Activated B cell treated with CpG ODN at 0.5 μM for 24 hours (primary cell): ENCODE measurements around the gene CFH. TPM values are rescaled to one million over a fixed set of nuclear protein-coding genes. Genes with fewer than 3 reads are reported as not detected.

ENCODE experiments used
- ATAC-seq: fragments of 200-7000 bp; cut with Tn5 transposase; one replicate; pipeline ENCODE4 v1.10.0; 2021; ENCODE audit warnings: low read depth, mild to moderate bottlenecking, moderate library complexity
- CTCF ChIA-PET: fragments of 350-600 bp; sonication (Branson Sonifier 250); formaldehyde crosslinking; loops from one replicate; lab custom pipeline; 2021; ENCODE audit warnings: antibody characterized with exemption; lab: Charles Lee
- POLR2A ChIA-PET: fragments of 350-600 bp; sonication (Branson Sonifier 250); formaldehyde crosslinking; loops from one replicate; lab custom pipeline; 2021; ENCODE audit warnings: antibody characterized with exemption; lab: Charles Lee
- DNase-seq: peaks from one replicate; pipeline ENCODE4 v3.0.0; 2022
- H3K27ac Mint-ChIP-seq: one replicate; pipeline ENCODE4 v1.8.0; 2020; ENCODE audit warnings: mixed read lengths
- H3K27me3 Mint-ChIP-seq: one replicate; pipeline ENCODE4 v1.8.0; 2021; ENCODE audit warnings: mixed read lengths
- H3K36me3 Mint-ChIP-seq: one replicate; pipeline ENCODE4 v1.8.0; 2021; ENCODE audit warnings: low read depth, mixed read lengths
- H3K4me1 Mint-ChIP-seq: one replicate; pipeline ENCODE4 v1.8.0; 2021; ENCODE audit warnings: mixed read lengths
- H3K4me3 Mint-ChIP-seq: one replicate; pipeline ENCODE4 v1.8.0; 2020; ENCODE audit warnings: mild to moderate bottlenecking, mixed read lengths
- H3K9me3 Mint-ChIP-seq: one replicate; pipeline ENCODE4 v1.8.0; 2020; ENCODE audit warnings: mixed read lengths
- intact Hi-C: fragments of 100-400 bp; cut with micrococcal nuclease; formaldehyde crosslinking; loops from one replicate; pipeline ENCODE4 v1.15.1; 2024
- total RNA-seq: library from RNA; stranded (reverse); gene quantifications from 2 replicates; pipeline ENCODE4 v1.2.3, GENCODE V29; 2022
- TF ChIP-seq, protein P1 (sequence below): fragments of 200-600 bp; IDR thresholded peaks from one replicate; pipeline ENCODE4 v1.8.0; 2022; ENCODE audit warnings: antibody characterized with exemption, mild to moderate bottlenecking

The CFH gene
- total RNA-seq, 1 donor from 2014 or later, result not detected

DNA sequence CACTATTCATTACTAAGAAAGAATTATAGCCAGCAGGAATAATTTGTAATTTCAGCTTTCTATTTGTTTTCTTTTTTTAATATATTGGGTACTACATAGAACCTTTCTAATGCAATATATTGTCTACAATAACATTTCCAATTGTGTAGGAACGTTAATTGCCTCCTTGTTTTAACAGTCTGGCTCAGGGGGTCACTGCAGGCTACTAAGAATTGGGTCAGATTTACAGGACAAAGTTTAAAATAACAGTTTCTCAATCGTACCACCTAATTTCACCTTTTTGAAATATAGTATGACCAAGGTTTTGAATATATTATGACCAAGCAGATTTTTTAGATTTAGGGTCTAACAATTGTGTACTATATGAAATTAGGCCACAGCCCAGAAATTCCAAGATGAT lies 2.4 kb downstream of the CFH start:
- no peaks in the 10 kb centered on the region for H3K4me1 Mint-ChIP-seq
- TF ChIP-seq, protein P1, sequence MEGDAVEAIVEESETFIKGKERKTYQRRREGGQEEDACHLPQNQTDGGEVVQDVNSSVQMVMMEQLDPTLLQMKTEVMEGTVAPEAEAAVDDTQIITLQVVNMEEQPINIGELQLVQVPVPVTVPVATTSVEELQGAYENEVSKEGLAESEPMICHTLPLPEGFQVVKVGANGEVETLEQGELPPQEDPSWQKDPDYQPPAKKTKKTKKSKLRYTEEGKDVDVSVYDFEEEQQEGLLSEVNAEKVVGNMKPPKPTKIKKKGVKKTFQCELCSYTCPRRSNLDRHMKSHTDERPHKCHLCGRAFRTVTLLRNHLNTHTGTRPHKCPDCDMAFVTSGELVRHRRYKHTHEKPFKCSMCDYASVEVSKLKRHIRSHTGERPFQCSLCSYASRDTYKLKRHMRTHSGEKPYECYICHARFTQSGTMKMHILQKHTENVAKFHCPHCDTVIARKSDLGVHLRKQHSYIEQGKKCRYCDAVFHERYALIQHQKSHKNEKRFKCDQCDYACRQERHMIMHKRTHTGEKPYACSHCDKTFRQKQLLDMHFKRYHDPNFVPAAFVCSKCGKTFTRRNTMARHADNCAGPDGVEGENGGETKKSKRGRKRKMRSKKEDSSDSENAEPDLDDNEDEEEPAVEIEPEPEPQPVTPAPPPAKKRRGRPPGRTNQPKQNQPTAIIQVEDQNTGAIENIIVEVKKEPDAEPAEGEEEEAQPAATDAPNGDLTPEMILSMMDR, result no peak
- no peaks in the 10 kb centered on the region for H3K9me3 Mint-ChIP-seq
- POLR2A ChIA-PET, result no interaction called here
- H3K27me3 Mint-ChIP-seq, result no peaks in the 10 kb centered on the region
- no peak overlapping the region for H3K27ac Mint-ChIP-seq
- H3K36me3 Mint-ChIP-seq, result no peaks in the 10 kb centered on the region
- intact Hi-C loops, result no loop called here
- DNase-seq, result no peak
- no peak for ATAC-seq
- H3K4me3 Mint-ChIP-seq, result no peak overlapping the region
- CTCF ChIA-PET, result no interaction called here

DNA sequence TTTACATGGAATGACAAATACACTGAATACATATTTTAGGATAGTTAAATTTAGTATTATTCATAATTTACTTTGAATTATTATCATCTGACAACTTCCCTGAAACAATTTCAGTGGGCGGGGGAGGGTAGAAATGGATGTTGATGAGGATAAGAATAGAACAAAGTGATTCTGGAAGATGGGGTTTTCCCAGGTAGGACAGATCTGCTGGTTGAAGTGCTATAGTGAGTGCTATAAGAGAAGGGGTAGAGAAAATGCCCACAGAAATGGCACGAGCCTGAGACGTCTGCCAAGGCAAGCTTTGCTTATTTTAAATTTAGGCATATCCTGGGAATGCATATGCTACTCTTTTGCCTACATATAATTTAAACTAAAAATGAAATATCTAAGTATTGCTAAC lies 3.2 kb downstream of the CFH start:
- TF ChIP-seq, protein P1, result no peak
- DNase-seq (no peak), ATAC-seq (no peak)
- no peak overlapping the region for H3K4me3 Mint-ChIP-seq
- CTCF ChIA-PET, result no interaction called here
- no peak overlapping the region for H3K27ac Mint-ChIP-seq
- no peaks in the 10 kb centered on the region for H3K4me1 Mint-ChIP-seq
- POLR2A ChIA-PET, result no interaction called here
- no peaks in the 10 kb centered on the region for H3K27me3 Mint-ChIP-seq
- H3K36me3 Mint-ChIP-seq, result no peaks in the 10 kb centered on the region
- intact Hi-C loops, result no loop called here
- H3K9me3 Mint-ChIP-seq, result no peaks in the 10 kb centered on the region

DNA sequence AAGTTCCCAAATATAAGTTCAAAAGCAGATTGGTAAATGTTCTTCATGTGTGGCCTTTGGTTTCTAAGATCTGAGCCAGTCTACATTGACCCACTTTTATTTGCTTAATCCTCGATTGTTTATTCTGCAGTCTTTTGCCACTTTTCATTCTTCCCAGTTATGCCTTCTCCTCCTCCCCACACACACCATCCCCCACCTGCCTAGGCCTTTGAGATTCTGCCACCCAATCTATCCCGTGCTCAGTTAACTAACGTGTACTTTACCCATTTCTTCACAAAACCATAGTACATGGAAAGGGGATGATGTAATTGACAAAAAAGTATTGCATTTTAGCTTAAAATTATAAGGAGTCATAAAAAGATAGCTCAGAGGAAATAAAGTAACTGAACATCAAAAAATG lies 3.7 kb downstream of the CFH start:
- Mint-ChIP-seq H3K9me3 (no peaks in the 10 kb centered on the region), H3K4me1 (no peaks in the 10 kb centered on the region), H3K27me3 (no peaks in the 10 kb centered on the region), H3K36me3 (no peaks in the 10 kb centered on the region), H3K4me3 (no peak overlapping the region), H3K27ac (no peak overlapping the region)
- ChIA-PET POLR2A (no interaction called here), CTCF (no interaction called here)
- TF ChIP-seq, protein P1, result no peak
- intact Hi-C loops, result no loop called here
- no peak for DNase-seq
- no peak for ATAC-seq

DNA sequence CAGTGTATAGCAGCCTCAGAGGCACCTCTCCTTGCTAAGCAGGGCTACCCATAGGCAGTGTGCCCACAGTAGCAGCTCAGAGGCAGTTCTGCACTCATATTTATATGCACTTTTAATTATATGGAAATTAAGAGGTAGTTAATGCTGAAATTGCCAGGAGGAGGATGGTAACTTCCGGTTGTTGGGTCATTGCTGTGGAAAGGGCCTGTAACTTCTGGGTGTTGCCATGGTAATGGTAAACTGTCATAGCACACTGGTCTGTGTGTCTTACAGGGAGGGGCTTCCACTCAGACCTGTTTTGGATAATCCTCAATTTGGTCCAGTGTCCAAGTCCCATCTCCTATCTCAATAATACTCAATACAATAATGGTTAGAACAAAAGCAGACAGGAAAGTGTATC lies 7.6 kb downstream of the CFH start:
- Mint-ChIP-seq H3K9me3 (no peaks in the 10 kb centered on the region), H3K36me3 (no peaks in the 10 kb centered on the region), H3K27ac (no peak overlapping the region), H3K4me3 (no peak overlapping the region), H3K27me3 (no peaks in the 10 kb centered on the region), H3K4me1 (peaks cover 2% of the 10 kb centered on the region)
- ATAC-seq, result no peak
- TF ChIP-seq, protein P1, result no peak
- no peak for DNase-seq
- ChIA-PET POLR2A (no interaction called here), CTCF (no interaction called here)
- intact Hi-C loops, result no loop called here

DNA sequence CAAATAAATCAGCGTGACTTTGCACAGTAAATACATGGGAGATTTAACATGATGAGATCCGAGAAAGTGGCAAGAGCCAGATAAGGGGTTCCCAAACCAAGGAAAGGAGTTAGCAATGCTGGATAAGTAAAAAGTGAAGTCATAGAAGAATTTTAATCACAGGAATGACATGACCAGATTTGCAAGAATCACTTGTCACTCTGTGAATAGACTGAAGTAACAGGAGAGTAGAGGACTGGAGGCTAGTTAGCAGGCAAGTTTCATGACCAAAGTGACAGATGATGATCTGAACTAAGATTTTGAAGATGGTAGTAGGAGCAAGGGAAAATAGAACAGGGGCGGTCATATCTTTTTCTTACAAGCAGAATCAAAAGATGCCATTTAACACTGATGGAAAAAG lies 8.4 kb downstream of the CFH start:
- Mint-ChIP-seq H3K4me3 (no peak overlapping the region), H3K27me3 (no peaks in the 10 kb centered on the region), H3K9me3 (no peaks in the 10 kb centered on the region), H3K27ac (no peak overlapping the region), H3K4me1 (peaks cover 2% of the 10 kb centered on the region), H3K36me3 (no peaks in the 10 kb centered on the region)
- TF ChIP-seq, protein P1, result no peak
- ChIA-PET POLR2A (no interaction called here), CTCF (interaction anchor here (0.8 to 2.0 kb wide), 2 partner anchors 43 to 511 kb away, joined by 3 to 9 read pairs; no protein-coding TSS in a partner anchor)
- ATAC-seq (no peak), DNase-seq (no peak)
- intact Hi-C loops, result loop anchor here (5.0 kb wide), 1 partner anchor 288 kb away; no protein-coding TSS in a partner anchor
